Right lobe of liver (tissue), 4 donors: ENCODE results near the gene POLR3F.

Experiments
- POLR2A ChIP-seq: fragments of 450-650 bp; IDR thresholded peaks from one replicate; pipeline ENCODE4 v1.6.1; 2017; ENCODE audit warnings: antibody characterized with exemption, mild to moderate bottlenecking
- TF ChIP-seq, protein P1 (sequence below), 4 donors: fragments of 200-600 bp in 3 of 4; fragments of 450-650 bp in 1 of 4; IDR thresholded peaks; one replicate each; pipeline versions ENCODE4 v1.5.1 to v1.8.0; 2016 to 2022; ENCODE audit warnings: antibody characterized with exemption in 4 of 4, mild to moderate bottlenecking in 2 of 4
- donor health status: DM: no; HTN: no; CAD: no.
- donor health status: DM: no; HTN: no; CAD: no.
- donor health status: DM: no; HTN: yes; CAD: no.

DNA sequence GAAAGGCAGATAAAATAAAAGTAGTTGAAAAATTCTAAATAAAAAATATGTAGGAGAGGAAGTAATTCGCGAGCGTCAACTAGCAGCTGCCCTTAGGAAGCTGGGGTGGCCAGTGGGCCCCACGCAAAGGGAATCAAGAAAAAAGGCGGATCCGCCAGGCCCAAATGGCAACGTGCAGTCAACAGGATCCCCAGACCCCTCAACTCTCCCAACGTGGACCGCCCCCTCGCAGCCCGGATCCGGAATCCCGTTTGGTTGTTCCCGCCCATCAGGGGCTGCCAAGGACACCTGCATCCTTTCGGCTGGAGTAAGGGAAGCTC is 656 bp upstream of the POLR3F start:
- TF ChIP-seq, protein P1, sequence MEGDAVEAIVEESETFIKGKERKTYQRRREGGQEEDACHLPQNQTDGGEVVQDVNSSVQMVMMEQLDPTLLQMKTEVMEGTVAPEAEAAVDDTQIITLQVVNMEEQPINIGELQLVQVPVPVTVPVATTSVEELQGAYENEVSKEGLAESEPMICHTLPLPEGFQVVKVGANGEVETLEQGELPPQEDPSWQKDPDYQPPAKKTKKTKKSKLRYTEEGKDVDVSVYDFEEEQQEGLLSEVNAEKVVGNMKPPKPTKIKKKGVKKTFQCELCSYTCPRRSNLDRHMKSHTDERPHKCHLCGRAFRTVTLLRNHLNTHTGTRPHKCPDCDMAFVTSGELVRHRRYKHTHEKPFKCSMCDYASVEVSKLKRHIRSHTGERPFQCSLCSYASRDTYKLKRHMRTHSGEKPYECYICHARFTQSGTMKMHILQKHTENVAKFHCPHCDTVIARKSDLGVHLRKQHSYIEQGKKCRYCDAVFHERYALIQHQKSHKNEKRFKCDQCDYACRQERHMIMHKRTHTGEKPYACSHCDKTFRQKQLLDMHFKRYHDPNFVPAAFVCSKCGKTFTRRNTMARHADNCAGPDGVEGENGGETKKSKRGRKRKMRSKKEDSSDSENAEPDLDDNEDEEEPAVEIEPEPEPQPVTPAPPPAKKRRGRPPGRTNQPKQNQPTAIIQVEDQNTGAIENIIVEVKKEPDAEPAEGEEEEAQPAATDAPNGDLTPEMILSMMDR (IDR thresholded peaks at IDR 0.05): no peak
- no peak for TF ChIP-seq POLR2A
